ENCODE data around the gene SPSB3.

The SPSB3 gene

DNA sequence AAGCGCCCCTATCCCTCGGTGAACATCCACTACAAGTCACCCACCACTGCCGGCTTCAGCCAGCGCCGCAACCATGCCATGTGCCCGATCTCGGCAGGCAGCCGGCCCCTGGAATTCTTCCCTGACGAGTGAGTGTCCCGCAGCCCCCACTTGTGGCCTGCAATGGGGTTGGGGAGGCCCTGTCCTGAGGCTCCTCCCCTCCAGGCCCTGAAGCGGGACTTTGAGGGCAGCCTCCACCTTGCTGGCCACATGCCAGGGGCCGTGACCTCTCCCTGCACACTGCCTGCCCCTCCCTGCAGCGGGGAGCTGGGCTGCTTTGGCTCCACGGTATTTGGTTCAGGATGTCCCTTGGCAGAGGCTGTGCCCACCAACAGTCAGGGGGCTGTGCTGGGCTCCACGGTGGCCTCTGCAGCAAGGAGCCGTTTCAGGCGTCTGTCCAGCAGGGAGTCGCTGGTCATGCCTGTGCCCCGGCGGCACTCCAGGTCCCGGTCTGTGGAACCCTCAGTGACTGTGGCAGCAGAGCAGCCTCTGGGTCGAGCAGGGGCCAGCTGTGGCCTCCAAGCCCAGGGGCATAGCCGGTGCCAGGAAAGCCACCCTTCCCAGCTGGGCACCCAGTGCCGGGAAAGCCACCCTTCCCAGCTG, 19.4 kb downstream of the SPSB3 start:
- TF ChIP-seq SIN3A (IDR thresholded peaks at IDR 0.05; ENCODE audit: borderline replicate concordance, insufficient read depth, low read length) (no peak), TAF1 (IDR thresholded peaks at IDR 0.05; ENCODE audit: borderline replicate concordance, insufficient read depth, low read length) (0 out of 2 replicates have a peak, but pooled peaks have one; percentile 33), FOXP2 (optimal IDR thresholded peaks at IDR 0.05; ENCODE audit: borderline replicate concordance, extremely low read depth, extremely low read length, insufficient read depth) (no peak), POLR2AphosphoS5 (IDR thresholded peaks at IDR 0.05; ENCODE audit: low read depth, low read length) (no peak; the same call in 1 of the 2 replicates)
- TF ChIP-seq, protein P1, sequence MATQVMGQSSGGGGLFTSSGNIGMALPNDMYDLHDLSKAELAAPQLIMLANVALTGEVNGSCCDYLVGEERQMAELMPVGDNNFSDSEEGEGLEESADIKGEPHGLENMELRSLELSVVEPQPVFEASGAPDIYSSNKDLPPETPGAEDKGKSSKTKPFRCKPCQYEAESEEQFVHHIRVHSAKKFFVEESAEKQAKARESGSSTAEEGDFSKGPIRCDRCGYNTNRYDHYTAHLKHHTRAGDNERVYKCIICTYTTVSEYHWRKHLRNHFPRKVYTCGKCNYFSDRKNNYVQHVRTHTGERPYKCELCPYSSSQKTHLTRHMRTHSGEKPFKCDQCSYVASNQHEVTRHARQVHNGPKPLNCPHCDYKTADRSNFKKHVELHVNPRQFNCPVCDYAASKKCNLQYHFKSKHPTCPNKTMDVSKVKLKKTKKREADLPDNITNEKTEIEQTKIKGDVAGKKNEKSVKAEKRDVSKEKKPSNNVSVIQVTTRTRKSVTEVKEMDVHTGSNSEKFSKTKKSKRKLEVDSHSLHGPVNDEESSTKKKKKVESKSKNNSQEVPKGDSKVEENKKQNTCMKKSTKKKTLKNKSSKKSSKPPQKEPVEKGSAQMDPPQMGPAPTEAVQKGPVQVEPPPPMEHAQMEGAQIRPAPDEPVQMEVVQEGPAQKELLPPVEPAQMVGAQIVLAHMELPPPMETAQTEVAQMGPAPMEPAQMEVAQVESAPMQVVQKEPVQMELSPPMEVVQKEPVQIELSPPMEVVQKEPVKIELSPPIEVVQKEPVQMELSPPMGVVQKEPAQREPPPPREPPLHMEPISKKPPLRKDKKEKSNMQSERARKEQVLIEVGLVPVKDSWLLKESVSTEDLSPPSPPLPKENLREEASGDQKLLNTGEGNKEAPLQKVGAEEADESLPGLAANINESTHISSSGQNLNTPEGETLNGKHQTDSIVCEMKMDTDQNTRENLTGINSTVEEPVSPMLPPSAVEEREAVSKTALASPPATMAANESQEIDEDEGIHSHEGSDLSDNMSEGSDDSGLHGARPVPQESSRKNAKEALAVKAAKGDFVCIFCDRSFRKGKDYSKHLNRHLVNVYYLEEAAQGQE (IDR thresholded peaks at IDR 0.05; ENCODE audit: insufficient read depth in 1 of 2, low read depth in 2 of 2, low read length in 2 of 2), result no peak

DNA sequence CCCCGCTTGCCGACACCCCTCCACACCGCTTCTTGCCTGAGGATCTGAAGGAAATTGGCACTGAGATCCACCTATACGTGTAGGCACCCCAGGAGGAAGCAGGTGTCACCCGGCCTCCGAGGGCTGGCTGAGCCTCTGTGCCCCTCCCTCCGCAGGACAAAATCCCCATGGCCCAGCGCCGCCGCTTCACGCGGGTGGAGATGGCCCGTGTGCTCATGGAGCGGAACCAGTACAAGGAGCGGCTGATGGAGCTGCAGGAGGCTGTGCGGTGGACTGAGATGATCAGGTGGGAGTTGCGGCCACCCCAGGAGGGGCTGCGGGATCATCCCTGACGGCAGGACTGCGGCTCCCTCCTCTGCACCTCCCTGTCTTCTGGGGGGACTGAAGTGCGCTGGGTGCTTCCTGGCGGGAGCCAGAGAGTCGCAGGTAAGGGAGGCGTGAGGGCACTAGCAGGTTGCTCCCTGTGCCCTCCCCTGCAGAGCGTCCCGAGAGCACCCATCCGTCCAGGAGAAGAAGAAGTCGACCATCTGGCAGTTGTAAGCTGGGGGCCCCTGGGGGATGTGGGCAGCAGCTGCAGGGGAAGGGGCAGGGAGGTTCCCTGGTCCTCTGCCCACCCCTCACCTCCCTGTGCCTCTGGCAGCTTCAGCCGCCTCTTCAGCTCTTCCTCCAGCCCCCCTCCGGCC, 20.0 kb downstream of the SPSB3 start:
- TF ChIP-seq POLR2AphosphoS5 (IDR thresholded peaks at IDR 0.05; ENCODE audit: low read depth, low read length), result no peak; the same call in 1 of the 2 replicates
- TF ChIP-seq, protein P1 (IDR thresholded peaks at IDR 0.05; ENCODE audit: insufficient read depth in 1 of 2, low read depth in 2 of 2, low read length in 2 of 2), result no peak
- no peak for TF ChIP-seq TAF1 (IDR thresholded peaks at IDR 0.05; ENCODE audit: borderline replicate concordance, insufficient read depth, low read length)
- no peak for TF ChIP-seq FOXP2 (optimal IDR thresholded peaks at IDR 0.05; ENCODE audit: borderline replicate concordance, extremely low read depth, extremely low read length, insufficient read depth)
- TF ChIP-seq SIN3A (IDR thresholded peaks at IDR 0.05; ENCODE audit: borderline replicate concordance, insufficient read depth, low read length), result no peak

DNA sequence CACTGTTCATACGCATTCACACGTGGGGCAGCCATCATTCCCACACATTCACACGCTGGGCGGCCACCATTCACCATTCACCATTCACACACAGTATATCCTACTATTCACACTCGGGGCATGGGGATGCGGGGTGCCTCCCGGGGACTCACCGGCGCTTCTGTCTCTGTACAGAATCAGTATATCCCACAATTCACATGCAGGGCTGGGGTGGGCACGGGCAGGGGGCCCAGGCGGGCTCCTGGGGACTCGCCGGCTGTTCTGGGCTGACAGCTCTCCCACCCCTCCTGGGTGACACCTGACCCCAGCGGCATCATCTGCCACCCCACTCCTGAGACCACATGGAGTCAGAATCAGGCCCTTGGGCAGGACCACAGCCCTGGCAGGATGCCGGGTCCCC, 20.6 kb downstream of the SPSB3 start:
- TF ChIP-seq, protein P1 (IDR thresholded peaks at IDR 0.05; ENCODE audit: insufficient read depth in 1 of 2, low read depth in 2 of 2, low read length in 2 of 2), result no peak
- TF ChIP-seq POLR2AphosphoS5 (IDR thresholded peaks at IDR 0.05; ENCODE audit: low read depth, low read length) (no peak; the same call in 1 of the 2 replicates), TAF1 (IDR thresholded peaks at IDR 0.05; ENCODE audit: borderline replicate concordance, insufficient read depth, low read length) (no peak), SIN3A (IDR thresholded peaks at IDR 0.05; ENCODE audit: borderline replicate concordance, insufficient read depth, low read length) (no peak), FOXP2 (optimal IDR thresholded peaks at IDR 0.05; ENCODE audit: borderline replicate concordance, extremely low read depth, extremely low read length, insufficient read depth) (no peak)

DNA sequence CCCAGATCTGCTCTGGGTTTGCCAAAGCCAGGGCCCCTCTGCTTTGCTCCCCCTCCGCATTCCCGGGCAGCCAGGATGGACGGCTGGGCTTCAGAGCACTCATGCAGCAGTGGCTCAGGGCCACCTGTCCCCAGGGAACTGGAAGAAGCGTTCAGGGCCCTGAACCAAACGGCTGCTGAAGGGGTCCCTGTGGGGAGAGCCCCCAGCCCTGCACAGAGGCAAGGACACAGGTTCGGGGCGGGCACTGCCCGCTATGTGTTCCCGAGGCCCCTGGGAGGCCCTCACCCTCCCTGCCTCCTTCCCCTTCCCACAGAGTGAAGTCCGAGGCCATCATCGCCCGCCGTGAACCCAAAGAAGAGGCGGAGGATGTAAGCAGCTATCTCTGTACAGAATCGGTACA, 21.5 kb downstream of the SPSB3 start:
- no peak for TF ChIP-seq SIN3A (IDR thresholded peaks at IDR 0.05; ENCODE audit: borderline replicate concordance, insufficient read depth, low read length)
- no peak for TF ChIP-seq FOXP2 (optimal IDR thresholded peaks at IDR 0.05; ENCODE audit: borderline replicate concordance, extremely low read depth, extremely low read length, insufficient read depth)
- no peak for TF ChIP-seq TAF1 (IDR thresholded peaks at IDR 0.05; ENCODE audit: borderline replicate concordance, insufficient read depth, low read length)
- no peak; the same call in 1 of the 2 replicates for TF ChIP-seq POLR2AphosphoS5 (IDR thresholded peaks at IDR 0.05; ENCODE audit: low read depth, low read length)
- TF ChIP-seq, protein P1 (IDR thresholded peaks at IDR 0.05; ENCODE audit: insufficient read depth in 1 of 2, low read depth in 2 of 2, low read length in 2 of 2), result no peak
